CD4-positive, alpha-beta T cell treated with Interferon alpha-2 for 1 hour (primary cell): ENCODE results near the gene H2AZ2.
"Not testable (repeated sequence)": the region's sequence is repeated elsewhere in the genome, so short reads cannot be mapped to it uniquely, and the experiment has no call there.

Experiments
- DNase-seq, 2 donors: peaks; one replicate each; pipeline ENCODE4 v3.0.0-alpha.2; 2020 to 2022

H2AZ2 gene

GRCh38 chr7:44811093-44811492, 36.8 kb downstream of the H2AZ2 start:
- no peak for DNase-seq

- DNase-seq, result no peak
These were observed 38.9 kb downstream of the H2AZ2 start for GRCh38 chr7:44808914-44809393.

GRCh38 chr7:44805950-44806349, 41.9 kb downstream of the H2AZ2 start:
- DNase-seq, result no peak

- not testable (repeated sequence) for DNase-seq
These were observed 43.9 kb downstream of the H2AZ2 start for GRCh38 chr7:44803828-44804519.

- no peak for DNase-seq
These were observed 45.4 kb downstream of the H2AZ2 start for GRCh38 chr7:44802418-44803025.

GRCh38 chr7:44801890-44802289, 46.0 kb downstream of the H2AZ2 start:
- no peak for DNase-seq

GRCh38 chr7:44799939-44800338, 47.9 kb downstream of the H2AZ2 start:
- DNase-seq, result no peak

- no peak for DNase-seq
These were observed 49.1 kb downstream of the H2AZ2 start for GRCh38 chr7:44798649-44799305.

- peak; percentile 87 to 91 for DNase-seq
These were observed 50.3 kb downstream of the H2AZ2 start for GRCh38 chr7:44797329-44798258.

GRCh38 chr7:44796504-44797328, 51.2 kb downstream of the H2AZ2 start, which contains the start of gene PPIA:
Gene PPIA (plus strand): TSS chr7:44796681. CDS start chr7:44796725, 44 bp downstream.
- peak; percentile 98 to 99 for DNase-seq

GRCh38 chr7:44796034-44796503, 51.8 kb downstream of the H2AZ2 start:
- no peak for DNase-seq

GRCh38 chr7:44794331-44794730, 53.6 kb downstream of the H2AZ2 start:
- no peak for DNase-seq

GRCh38 chr7:44793919-44794318, 54.0 kb downstream of the H2AZ2 start:
- DNase-seq, result no peak

GRCh38 chr7:44791278-44792219, 56.3 kb downstream of the H2AZ2 start:
- DNase-seq, result no peak

- no peak for DNase-seq
These were observed 57.9 kb downstream of the H2AZ2 start for GRCh38 chr7:44789990-44790389.

- DNase-seq, result no peak
These were observed 60.1 kb downstream of the H2AZ2 start for GRCh38 chr7:44787762-44788161.

- DNase-seq, result peak in 1 of 2 donors; percentile 22
These were observed 60.8 kb downstream of the H2AZ2 start for GRCh38 chr7:44787041-44787440.

GRCh38 chr7:44785218-44785617, 62.7 kb downstream of the H2AZ2 start:
- not testable (repeated sequence) for DNase-seq

- no peak for DNase-seq
These were observed 63.5 kb downstream of the H2AZ2 start for GRCh38 chr7:44784364-44784763.

GRCh38 chr7:44783407-44783806, 64.5 kb downstream of the H2AZ2 start:
- no peak for DNase-seq
